Activated B cell treated with CpG ODN at 0.5 μM for 24 hours (primary cell): Measurements from ENCODE around the gene RXRA. TPM values are rescaled to one million over a fixed set of nuclear protein-coding genes. Genes with fewer than 3 reads are reported as not detected.

Source experiments
- ATAC-seq: fragments of 200-7000 bp; cut with Tn5 transposase; one replicate; pipeline ENCODE4 v1.10.0; 2021; ENCODE audit warnings: low read depth, mild to moderate bottlenecking, moderate library complexity
- CTCF ChIA-PET: fragments of 350-600 bp; sonication (Branson Sonifier 250); formaldehyde crosslinking; loops from one replicate; lab custom pipeline; 2021; ENCODE audit warnings: antibody characterized with exemption; lab: Charles Lee
- POLR2A ChIA-PET: fragments of 350-600 bp; sonication (Branson Sonifier 250); formaldehyde crosslinking; loops from one replicate; lab custom pipeline; 2021; ENCODE audit warnings: antibody characterized with exemption; lab: Charles Lee
- DNase-seq: peaks from one replicate; pipeline ENCODE4 v3.0.0; 2022
- H3K27ac Mint-ChIP-seq: one replicate; pipeline ENCODE4 v1.8.0; 2020; ENCODE audit warnings: mixed read lengths
- H3K27me3 Mint-ChIP-seq: one replicate; pipeline ENCODE4 v1.8.0; 2021; ENCODE audit warnings: mixed read lengths
- H3K36me3 Mint-ChIP-seq: one replicate; pipeline ENCODE4 v1.8.0; 2021; ENCODE audit warnings: low read depth, mixed read lengths
- H3K4me1 Mint-ChIP-seq: one replicate; pipeline ENCODE4 v1.8.0; 2021; ENCODE audit warnings: mixed read lengths
- H3K4me3 Mint-ChIP-seq: one replicate; pipeline ENCODE4 v1.8.0; 2020; ENCODE audit warnings: mild to moderate bottlenecking, mixed read lengths
- H3K9me3 Mint-ChIP-seq: one replicate; pipeline ENCODE4 v1.8.0; 2020; ENCODE audit warnings: mixed read lengths
- intact Hi-C: fragments of 100-400 bp; cut with micrococcal nuclease; formaldehyde crosslinking; loops from one replicate; pipeline ENCODE4 v1.15.1; 2024
- total RNA-seq: library from RNA; stranded (reverse); gene quantifications from 2 replicates; pipeline ENCODE4 v1.2.3, GENCODE V29; 2022
- TF ChIP-seq, protein P1 (sequence below): fragments of 200-600 bp; IDR thresholded peaks from one replicate; pipeline ENCODE4 v1.8.0; 2022; ENCODE audit warnings: antibody characterized with exemption, mild to moderate bottlenecking

Gene RXRA
- total RNA-seq, 1 donor from 2014 or later, result 5.0 TPM

DNA sequence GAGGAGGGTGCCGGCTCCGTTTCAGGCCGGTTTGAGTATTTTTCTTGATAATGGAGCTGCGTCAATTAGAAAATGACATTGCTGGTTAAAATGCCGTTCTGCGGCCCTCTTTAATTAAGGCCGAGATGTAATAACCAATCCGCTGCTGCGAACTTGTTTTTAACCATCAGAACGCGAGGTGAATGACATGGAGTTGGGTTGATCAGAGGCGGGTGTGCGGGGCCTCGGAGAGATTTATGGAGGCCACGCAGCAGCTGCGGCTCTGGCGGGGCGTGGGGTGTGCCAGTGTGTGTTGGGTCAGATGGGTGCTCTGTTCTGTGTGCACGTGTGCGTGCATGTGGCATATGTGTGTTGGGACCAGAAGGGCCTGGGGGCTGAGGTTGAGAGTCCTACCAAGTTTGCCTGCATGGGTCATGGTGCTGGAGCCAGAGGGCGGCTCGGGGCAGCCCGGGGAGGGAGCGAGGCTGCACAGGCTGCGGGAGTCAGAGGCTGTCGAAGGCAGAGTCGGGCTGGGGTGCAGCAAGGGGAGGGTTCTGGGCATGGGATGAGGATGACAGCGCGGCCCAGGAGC lies 25.4 kb downstream of the RXRA start:
- intact Hi-C loops, result no loop called here
- no peaks in the 10 kb centered on the region for H3K9me3 Mint-ChIP-seq
- H3K27me3 Mint-ChIP-seq, result no peaks in the 10 kb centered on the region
- CTCF ChIA-PET, result no interaction called here
- H3K36me3 Mint-ChIP-seq, result no peaks in the 10 kb centered on the region
- POLR2A ChIA-PET, result no interaction called here
- DNase-seq (no peak), ATAC-seq (no peak)
- no peak overlapping the region for H3K4me3 Mint-ChIP-seq
- H3K27ac Mint-ChIP-seq, result no peak overlapping the region
- TF ChIP-seq, protein P1, sequence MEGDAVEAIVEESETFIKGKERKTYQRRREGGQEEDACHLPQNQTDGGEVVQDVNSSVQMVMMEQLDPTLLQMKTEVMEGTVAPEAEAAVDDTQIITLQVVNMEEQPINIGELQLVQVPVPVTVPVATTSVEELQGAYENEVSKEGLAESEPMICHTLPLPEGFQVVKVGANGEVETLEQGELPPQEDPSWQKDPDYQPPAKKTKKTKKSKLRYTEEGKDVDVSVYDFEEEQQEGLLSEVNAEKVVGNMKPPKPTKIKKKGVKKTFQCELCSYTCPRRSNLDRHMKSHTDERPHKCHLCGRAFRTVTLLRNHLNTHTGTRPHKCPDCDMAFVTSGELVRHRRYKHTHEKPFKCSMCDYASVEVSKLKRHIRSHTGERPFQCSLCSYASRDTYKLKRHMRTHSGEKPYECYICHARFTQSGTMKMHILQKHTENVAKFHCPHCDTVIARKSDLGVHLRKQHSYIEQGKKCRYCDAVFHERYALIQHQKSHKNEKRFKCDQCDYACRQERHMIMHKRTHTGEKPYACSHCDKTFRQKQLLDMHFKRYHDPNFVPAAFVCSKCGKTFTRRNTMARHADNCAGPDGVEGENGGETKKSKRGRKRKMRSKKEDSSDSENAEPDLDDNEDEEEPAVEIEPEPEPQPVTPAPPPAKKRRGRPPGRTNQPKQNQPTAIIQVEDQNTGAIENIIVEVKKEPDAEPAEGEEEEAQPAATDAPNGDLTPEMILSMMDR, result no peak
- peaks cover 6% of the 10 kb centered on the region for H3K4me1 Mint-ChIP-seq

DNA sequence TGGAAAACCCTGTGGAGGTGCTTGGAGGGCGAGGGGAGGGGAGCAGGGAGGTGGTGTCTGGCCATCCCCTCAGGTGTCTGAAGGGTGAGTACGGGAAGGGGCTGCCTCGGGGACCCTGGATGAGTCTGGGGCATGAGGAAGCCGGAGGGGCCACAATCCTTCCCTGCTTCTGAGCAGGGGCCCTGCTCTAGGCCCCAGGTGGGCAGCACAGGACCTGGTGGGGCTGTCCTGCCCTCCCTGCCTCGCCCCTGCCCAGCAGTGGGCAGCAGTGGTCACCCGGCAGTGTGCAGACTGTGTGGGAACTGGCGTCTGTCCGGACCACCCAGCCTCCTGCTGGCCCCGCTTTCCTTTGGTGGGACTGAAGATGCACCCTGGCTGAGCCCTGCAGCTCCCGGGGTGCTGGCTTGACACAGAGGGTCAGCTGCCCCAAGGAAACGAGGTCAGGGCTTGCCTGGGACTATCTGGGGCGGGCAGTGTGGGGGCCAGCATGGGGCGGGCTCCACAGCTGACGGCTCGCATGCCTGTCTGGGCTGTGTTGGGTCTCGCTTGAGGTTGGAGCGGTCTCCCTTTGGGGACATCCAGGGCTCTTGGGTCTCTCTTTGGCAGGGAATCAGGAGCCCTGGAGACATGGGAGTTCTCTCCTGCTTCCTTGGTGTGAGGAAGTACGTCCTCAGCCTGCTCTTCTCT lies 26.1 kb downstream of the RXRA start:
- Mint-ChIP-seq H3K36me3 (no peaks in the 10 kb centered on the region), H3K27ac (no peak overlapping the region), H3K27me3 (no peaks in the 10 kb centered on the region), H3K9me3 (no peaks in the 10 kb centered on the region), H3K4me1 (peaks cover 6% of the 10 kb centered on the region), H3K4me3 (no peak overlapping the region)
- no peak for ATAC-seq
- TF ChIP-seq, protein P1, result no peak
- intact Hi-C loops, result no loop called here
- ChIA-PET CTCF (no interaction called here), POLR2A (no interaction called here)
- no peak for DNase-seq

DNA sequence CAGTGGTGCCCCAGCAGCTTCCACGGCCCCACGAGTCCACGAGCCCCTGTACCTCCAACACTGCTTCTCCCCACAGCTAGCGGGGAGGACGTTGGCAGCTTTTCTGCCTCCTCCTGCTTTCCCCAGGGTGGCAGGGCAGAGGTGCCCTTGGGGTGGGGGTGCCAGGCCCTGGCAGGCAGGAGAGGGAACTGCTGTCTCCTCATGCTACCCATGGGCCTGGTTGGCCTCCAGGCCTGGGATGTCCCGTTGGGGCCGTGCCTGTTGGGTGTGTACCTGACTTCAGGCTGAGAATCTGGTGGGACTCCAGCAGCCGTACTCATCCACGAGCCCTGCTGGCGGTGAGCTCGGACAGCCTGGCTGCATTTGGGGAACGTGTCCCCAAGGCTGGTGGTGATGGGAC lies 27.3 kb downstream of the RXRA start:
- ATAC-seq, result no peak
- no peak for DNase-seq
- ChIA-PET CTCF (no interaction called here), POLR2A (no interaction called here)
- H3K4me1 Mint-ChIP-seq, result no peaks in the 10 kb centered on the region
- intact Hi-C loops, result no loop called here
- no peaks in the 10 kb centered on the region for H3K9me3 Mint-ChIP-seq
- no peak overlapping the region for H3K4me3 Mint-ChIP-seq
- no peaks in the 10 kb centered on the region for H3K27me3 Mint-ChIP-seq
- H3K27ac Mint-ChIP-seq, result no peak overlapping the region
- H3K36me3 Mint-ChIP-seq, result no peaks in the 10 kb centered on the region
- TF ChIP-seq, protein P1, result no peak

DNA sequence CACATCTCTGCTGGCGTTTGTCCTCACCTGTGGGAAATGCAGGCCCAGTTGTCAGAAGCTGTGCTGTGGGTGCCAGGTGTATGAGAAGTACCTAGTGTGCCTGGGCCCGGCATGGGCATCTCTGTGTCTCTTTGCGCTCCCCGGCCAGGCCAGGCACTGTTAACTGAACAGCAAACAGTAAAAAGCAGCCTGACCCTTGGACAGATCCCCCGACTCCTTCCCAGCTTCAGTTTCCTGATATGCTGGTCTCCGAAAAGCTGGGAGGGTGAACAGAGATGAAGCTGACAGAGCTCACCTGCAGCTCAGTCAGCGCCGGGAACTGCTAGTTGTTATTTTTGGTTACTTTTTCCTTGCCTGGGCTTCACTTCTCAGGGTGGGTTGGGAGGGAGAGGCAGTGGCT lies 28.9 kb downstream of the RXRA start:
- Mint-ChIP-seq H3K4me3 (no peak overlapping the region), H3K27ac (no peak overlapping the region), H3K4me1 (no peaks in the 10 kb centered on the region), H3K9me3 (no peaks in the 10 kb centered on the region), H3K27me3 (no peaks in the 10 kb centered on the region), H3K36me3 (no peaks in the 10 kb centered on the region)
- ATAC-seq (no peak), DNase-seq (no peak)
- intact Hi-C loops, result no loop called here
- ChIA-PET CTCF (no interaction called here), POLR2A (no interaction called here)
- TF ChIP-seq, protein P1, result no peak

DNA sequence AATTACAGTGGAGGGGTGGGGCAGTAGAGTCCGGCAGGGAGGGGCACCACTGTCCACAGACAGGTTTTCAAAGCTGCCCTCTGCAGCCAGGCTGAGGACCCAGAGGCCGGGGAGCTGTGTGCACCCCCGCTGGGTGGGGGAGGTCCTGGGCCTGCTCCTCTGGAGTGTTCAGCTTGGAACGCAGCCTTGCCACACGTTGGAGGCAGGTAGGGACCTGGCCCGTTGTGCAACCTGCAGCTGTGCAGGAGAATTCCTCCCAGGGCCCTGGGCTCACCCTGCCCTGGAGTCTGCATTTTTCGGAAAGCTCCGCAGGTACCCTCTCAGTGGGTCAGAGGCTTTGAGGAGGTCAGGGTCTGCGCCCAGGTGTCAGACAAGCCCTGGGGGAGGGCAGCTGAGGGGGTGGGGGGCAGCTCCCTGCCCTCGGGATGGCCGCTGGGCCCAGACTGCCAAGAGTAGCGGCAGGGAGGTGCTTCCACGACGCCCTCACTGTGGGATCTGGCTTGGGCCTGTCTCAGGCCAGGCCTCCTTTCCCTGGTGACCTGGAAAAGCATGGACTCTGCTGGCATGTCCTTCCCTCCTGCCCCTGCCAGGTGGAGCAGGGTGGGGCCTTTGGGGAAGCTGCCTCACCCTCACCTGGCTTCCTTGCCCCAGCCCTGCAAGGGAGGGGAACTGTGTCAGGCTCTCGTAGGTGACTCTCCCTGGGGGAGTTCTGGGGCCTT lies 29.5 kb downstream of the RXRA start:
- CTCF ChIA-PET, result no interaction called here
- DNase-seq, result no peak
- no peaks in the 10 kb centered on the region for H3K27me3 Mint-ChIP-seq

More for the DNA sequence above, 29.5 kb downstream of the RXRA start:
- Mint-ChIP-seq H3K4me1 (no peaks in the 10 kb centered on the region), H3K36me3 (no peaks in the 10 kb centered on the region), H3K9me3 (no peaks in the 10 kb centered on the region), H3K4me3 (no peak overlapping the region), H3K27ac (no peak overlapping the region)
- no peak for ATAC-seq
- POLR2A ChIA-PET, result no interaction called here
- intact Hi-C loops, result no loop called here
- TF ChIP-seq, protein P1, result no peak
